HG03103 (cell line): Measurements from ENCODE around the gene PRRT3.
"Not testable (repeated sequence)": the region's sequence is repeated elsewhere in the genome, so short reads cannot be mapped to it uniquely, and the experiment has no call there.

Experiments
- ATAC-seq: cut with Tn5 transposase; IDR thresholded peaks from one replicate; pipeline ENCODE4 v1.9.1; 2021; ENCODE audit warnings: low read depth; ENCODE audit not compliant: unreplicated experiment

PRRT3 gene

DNA sequence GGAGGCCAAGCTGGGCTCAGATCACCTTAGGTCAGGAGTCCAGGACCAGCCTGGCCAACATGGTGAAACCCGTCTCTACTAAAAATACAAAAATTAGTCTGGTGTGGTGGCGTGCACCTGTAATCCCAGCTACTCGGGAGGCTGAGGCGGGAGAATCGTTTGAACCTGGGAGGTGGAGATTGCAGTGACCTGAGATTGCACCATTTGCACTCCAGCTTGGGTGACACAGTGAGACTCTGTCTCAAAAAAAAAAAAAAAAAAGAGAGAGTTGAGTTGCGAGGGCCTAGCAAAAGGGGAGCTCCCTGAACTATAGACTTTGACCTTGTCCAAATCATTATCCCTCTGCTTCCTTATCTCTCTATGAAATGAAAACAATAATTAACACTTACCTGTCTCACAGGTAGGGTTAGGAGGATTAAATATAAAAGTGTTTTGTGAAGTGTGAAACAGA is 51.2 kb downstream of the PRRT3 start:
- not testable (repeated sequence) for ATAC-seq

DNA sequence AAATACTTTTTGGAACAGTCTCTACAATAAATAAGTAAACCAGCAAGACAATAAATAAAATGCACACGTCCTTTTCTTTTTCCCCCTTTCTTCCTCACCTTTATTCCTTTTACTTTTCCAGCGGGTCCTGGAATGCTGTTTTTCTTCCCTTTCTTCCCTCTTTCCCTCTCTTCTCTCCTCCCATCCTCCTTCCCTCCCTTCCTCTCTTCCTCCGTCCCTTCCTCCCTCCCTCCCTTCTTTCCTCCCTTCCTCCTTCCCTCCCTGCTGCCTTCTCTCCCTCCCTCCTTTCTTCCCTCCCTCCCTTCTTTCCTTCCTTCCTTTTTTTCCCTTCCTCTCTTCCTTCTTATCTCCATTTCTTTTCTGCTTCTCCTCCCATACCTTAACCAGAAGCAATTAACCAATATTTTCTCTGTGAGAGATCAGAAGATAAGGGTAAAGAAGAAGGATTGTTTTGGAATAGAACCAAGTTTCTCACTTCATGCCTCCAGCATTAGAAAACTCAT is 52.9 kb downstream of the PRRT3 start:
- ATAC-seq = no peak

DNA sequence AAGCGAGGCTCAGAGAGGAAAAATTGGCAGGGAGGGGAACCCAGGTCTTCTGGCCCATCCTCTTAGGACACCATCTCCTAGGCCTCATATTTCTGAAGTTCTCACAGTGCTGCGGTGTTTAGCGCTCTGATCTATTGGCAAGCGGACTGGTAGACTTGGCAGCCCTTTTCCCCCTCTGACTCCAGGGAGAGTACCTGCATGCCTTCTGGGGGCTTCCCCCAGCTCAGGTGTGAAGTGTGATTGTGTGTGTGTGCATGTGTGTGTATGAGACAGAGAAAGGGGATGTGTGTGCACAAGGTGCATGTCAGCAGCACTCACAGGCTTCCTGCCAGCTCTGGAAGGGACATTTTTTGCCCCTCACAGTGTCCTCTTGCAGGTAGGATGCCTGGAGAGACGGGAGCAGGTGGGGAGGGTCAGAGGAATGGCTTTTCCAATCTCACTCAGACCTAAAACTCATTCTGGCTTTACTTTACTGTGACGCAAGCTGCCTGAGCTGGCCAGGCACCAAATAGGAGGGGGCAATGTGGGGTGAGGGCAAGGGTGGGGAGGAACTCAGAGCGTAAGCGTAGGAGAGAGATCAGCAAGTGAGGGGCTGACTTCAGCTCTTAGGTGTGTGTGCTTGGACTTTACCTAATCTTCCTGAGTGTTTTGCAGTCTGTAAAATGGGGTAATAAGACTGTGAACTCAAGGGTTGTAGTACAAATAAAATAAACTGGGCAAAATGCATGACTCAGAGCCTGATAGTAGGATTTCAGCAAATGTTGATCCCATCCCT is 53.6 kb downstream of the PRRT3 start:
- ATAC-seq = no peak

DNA sequence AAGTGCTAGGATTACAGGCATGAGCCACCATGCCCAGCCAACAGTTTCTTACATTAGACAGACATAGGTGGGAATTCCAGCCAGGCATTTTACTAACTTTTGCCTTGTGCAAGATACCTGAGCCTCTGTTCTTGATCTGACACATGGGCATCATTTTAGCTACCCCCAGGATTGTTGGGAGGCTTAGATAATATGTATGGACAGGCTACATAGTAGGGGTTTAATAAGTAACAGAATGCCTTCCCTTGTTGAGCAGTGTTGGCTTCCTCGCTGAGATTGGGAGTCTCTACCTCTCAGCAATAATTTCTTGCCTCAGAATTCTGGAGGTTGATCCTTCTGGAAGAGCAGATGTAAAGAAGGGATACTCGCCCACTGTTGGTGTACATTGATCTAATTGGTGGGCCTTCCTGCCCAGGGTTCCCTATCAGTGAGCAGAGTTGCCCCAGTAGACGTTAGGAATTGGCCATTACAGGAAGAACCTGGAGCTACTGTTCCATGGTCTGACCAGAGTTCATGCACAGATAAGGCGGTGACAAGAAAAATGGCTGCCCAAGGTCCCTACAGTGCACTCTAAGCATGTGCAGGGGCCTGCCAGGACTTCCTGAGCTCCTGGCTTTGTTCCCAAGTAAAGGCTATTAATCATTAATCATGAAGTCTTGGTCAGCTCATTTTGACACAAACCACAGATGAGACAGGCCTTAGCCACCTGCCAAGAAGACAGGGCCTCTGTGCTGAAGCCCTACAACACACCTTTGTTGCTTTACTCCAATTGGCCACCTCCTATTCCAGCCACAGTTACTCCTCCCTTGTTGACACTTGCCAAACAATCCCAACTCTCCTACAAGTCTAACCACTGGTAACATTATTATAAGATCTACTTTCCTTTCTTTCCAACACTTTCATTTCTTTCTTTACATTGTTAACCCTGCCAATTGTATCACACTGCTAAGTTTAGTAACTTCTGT is 54.5 kb downstream of the PRRT3 start:
- ATAC-seq = no peak

DNA sequence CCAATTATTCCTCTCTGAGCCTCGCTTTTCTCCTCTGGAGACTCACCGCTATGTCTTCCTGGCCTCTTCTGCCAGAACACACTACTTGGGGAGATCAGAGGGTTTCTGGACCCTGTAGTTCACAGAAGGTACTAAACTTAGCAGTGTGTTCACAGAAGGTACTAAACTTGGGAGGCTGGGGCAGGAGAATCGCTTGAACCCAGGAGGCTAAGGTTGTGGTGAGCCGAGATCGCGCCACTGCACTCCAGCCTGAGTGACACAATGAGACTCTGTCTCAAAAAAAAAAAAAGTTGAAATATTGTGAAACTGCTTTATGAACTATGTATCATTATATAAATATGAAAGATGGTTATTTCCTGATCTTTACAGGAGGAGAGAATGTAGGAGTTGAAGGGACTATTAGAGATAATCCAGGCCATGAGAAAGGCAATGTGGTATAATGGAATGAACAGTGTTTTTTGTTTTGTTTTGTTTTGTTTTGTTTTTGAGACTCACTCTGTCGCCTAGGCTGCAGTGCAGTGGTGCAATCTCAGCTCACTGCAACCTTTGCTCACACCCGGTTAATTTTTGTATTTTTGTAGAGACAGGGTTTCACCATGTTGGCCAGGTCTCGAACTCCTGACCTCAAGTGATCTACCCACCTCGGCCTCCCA is 55.3 kb downstream of the PRRT3 start:
- not testable (repeated sequence) for ATAC-seq

DNA sequence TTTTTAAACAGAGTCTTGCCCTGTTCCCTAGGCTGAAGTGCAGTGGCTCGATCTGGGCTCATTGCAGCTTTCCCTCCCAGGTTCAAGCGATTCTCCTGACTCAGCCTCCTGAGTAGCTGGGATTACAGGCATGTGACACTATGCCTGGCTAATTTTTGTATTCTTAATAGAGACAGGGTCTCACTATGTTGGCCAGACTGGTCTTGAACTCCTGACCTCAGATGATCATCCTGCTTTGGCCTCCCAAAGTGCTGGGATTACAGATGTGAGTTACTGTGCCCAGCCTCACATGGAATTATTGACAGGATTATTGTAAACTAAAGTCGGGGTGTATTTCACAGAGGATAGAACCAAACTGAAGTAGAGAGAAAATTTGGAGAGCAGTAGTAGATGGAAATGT is 56.5 kb downstream of the PRRT3 start:
- not testable (repeated sequence) for ATAC-seq
